Endometrial microvascular endothelial cells (primary cell): ENCODE measurements around the gene TMEM244. TPM values are rescaled to one million over a fixed set of nuclear protein-coding genes. Genes with fewer than 3 reads are reported as not detected.
"Not testable (repeated sequence)": the region's sequence is repeated elsewhere in the genome, so short reads cannot be mapped to it uniquely, and the experiment has no call there.

Experiments
- in situ Hi-C: cut with HindIII; loops from 2 replicates; pipeline ENCODE4 v1.10.0; 2017; ENCODE audit warnings: low sequenced_read_pairs, low pct_unique_long_range_greater_than_20kb; ENCODE audit errors: inconsistent ontology term
- total RNA-seq: library from RNA; depleted of rRNA; stranded (reverse); fragments of >200 nt; gene quantifications from one replicate; pipeline ENCODE4 v1.2.3, GENCODE V29; 2015; ENCODE audit errors: inconsistent ontology term

Gene TMEM244, protein sequence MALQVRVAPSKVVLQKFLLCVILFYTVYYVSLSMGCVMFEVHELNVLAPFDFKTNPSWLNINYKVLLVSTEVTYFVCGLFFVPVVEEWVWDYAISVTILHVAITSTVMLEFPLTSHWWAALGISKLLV
- total RNA-seq, result not detected

GRCh38 chr6:129860908-129861665 lies at the start of gene TMEM244:
Gene TMEM244, minus strand, starts transcription at chr6:129861315. Its CDS starts 127 bp downstream, at chr6:129861188.
- in situ Hi-C loops, result no loop called here

GRCh38 chr6:129908858-129909257 lies 47.7 kb upstream of the TMEM244 start:
- in situ Hi-C loops, result no loop called here

- in situ Hi-C loops, result no loop called here
These were observed 47.2 kb upstream of the TMEM244 start for GRCh38 chr6:129908356-129908755.

DNA sequence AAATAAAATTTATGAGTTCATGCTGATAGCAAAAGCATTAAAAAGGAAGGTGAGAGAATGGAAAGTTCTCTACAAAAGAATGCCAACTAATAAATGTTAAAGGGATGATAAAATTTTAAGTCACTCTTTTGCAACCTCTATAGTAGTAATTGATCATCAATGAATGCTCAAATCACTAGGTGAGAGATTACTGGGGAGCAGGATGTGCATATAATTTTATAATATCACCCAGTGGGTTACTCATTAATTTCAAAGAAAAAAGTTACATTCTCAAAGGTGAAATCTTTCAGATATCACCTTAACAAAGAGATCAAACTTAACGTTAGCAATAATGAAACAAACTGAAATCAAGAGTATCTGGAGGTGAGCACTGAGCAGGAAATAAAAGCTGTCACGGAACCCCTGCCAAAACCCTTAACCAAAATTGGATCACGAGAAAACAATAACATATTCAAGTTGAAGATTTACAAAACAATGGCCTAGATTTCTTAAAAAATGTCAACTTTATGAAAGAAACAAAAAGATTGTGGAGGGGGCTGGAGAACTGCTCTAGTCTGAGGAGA lies 45.5 kb upstream of the TMEM244 start:
- in situ Hi-C loops, result no loop called here

- in situ Hi-C loops, result no loop called here
These were observed 42.0 kb upstream of the TMEM244 start for GRCh38 chr6:129903082-129903481.

GRCh38 chr6:129902681-129903080 lies 41.6 kb upstream of the TMEM244 start:
- in situ Hi-C loops, result no loop called here

DNA sequence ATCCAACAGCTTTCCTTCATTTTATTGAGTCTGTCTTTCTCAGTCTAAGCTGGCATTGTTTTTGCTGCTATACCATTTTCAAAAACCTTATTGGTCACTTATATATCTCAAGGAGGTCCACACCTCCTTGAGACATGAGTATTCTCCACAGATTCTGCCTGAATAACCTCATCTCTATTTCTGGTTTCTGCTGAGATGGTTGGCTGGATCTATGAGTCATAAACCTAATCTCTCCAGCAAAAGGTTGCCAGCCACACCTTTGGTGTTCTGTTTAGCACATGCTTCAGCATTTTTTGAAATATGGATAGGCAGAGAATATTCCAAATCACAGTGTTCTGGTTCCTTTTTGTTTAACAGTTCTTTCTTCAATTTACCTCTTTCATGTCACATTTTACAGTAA lies 40.8 kb upstream of the TMEM244 start:
- in situ Hi-C loops, result no loop called here

DNA sequence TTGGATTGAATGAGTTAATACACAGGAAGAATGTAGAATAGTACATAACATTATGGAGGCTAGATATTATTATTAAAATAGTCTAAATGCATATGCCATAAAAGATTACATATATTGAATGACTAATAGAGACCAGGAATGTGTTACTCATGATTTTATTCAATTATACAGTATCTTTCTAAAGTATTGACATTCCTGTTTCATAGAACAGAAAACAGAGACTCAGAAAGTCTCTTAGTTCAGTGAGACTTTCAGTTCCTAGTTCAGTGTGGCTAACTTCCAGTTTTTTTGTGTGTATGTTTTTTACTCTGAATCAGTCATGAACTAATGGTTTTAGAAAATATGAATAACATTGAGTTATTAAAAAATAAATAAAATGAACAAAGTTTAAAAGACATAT lies 34.6 kb upstream of the TMEM244 start:
- in situ Hi-C loops, result loop anchor here (10.0 kb wide), 1 partner anchor 119 kb away; the partner anchor contains the start of gene L3MBTL3

GRCh38 chr6:129894921-129895320 lies 33.8 kb upstream of the TMEM244 start:
- in situ Hi-C loops, result loop anchor here (10.0 kb wide), 1 partner anchor 120 kb away; the partner anchor contains the start of gene L3MBTL3

- in situ Hi-C loops, result loop anchor here (10.0 kb wide), 1 partner anchor 121 kb away; the partner anchor contains the start of gene L3MBTL3
These were observed 32.5 kb upstream of the TMEM244 start for GRCh38 chr6:129893640-129894039.

DNA sequence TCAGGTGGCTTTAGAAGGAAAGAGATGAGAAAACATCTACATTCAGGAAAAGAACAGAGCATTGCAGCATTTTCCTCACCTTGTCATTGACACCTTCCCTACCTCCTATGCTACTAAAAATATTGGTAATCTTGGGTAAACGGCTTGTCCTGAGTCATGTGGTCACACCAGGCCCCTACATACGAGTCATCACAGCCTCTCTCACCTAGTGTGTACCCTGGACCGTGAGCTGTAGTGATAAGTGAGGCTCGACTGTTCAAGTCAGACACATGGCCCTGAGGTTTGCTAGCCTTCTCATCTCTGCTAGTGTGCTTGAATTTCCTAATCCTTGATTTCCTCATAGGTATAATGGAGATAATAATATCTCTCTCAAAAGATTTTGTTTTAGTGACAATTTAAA lies 29.6 kb upstream of the TMEM244 start:
- in situ Hi-C loops, result loop anchor here (10.0 kb wide), 1 partner anchor 124 kb away; the partner anchor contains the start of gene L3MBTL3

DNA sequence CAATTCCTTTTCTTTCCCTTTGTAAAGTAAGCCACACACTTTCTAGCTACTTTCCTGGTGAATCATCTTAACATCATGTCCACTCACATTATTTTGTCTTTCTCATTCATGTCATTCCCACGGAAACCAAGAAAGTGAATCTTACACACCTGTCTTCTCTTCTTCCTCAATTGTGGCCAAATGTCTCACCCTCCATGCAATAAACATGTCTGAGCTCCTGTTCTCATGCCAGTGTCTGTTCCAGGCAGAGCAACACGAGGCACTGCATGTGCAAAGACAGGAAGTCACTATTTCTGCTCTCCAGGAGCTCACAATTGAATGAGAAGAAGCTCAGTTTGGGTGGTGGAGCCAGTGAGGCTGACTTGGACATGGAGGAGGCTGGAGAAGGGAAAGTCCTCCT lies 29.0 kb upstream of the TMEM244 start:
- in situ Hi-C loops, result loop anchor here (10.0 kb wide), 1 partner anchor 125 kb away; the partner anchor contains the start of gene L3MBTL3

GRCh38 chr6:129889580-129889979 lies 28.5 kb upstream of the TMEM244 start:
- in situ Hi-C loops, result no loop called here

GRCh38 chr6:129886401-129887155 lies 25.5 kb upstream of the TMEM244 start:
- in situ Hi-C loops, result no loop called here

- in situ Hi-C loops, result no loop called here
These were observed 23.1 kb upstream of the TMEM244 start for GRCh38 chr6:129884211-129884610.

DNA sequence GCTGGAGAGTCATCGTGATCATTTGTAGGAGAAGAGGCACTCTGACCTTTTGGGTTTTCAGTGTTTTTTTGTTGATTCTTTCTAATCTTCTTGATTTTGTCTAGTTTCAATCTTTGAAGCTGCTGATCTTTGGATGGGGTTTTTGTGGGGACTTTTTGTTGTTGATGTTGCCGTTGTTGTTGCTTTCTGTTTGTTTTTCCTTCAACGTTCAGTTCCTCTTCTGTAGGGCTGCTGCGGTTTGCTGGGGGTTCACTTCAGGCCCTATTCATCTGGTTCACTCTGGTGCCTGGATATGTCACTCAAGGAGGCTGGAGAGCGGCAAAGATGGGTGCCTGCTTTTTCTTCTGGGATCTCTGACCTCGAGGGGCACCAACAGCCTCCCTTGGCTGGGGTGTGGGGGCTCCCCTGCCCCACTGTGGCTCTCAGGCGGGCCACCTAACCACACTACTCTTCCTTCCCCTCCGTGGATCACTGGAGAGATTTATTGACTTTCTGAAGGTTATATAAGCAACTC lies 21.5 kb upstream of the TMEM244 start:
- in situ Hi-C loops, result no loop called here

- in situ Hi-C loops, result not testable (repeated sequence)
These were observed 16.8 kb upstream of the TMEM244 start for GRCh38 chr6:129877894-129878293.

GRCh38 chr6:129875610-129876520 lies 14.8 kb upstream of the TMEM244 start:
- in situ Hi-C loops, result no loop called here
